ENCODE measurements around the gene ACOX1.

Gene ACOX1

GRCh38 chr17:75909812-75910274, 69.1 kb downstream of the ACOX1 start:
- peaks cover 3% of the 10 kb centered on the region for H3K4me1 Mint-ChIP-seq
- no peak overlapping the region for H3K4me3 Mint-ChIP-seq
- TF ChIP-seq CTCF (IDR thresholded peaks at IDR 0.05) = no peak
- DNase-seq = no peak
- H3K36me3 Mint-ChIP-seq (ENCODE audit: low read depth) = no peaks in the 10 kb centered on the region
- H3K27me3 Mint-ChIP-seq (ENCODE audit: low read depth, poor library complexity) = no peaks in the 10 kb centered on the region
- H3K9me3 Mint-ChIP-seq = no peaks in the 10 kb centered on the region
- no peak overlapping the region for H3K27ac Mint-ChIP-seq

- H3K9me3 Mint-ChIP-seq = no peaks in the 10 kb centered on the region
- no peak for DNase-seq
- H3K4me3 Mint-ChIP-seq = no peak overlapping the region
- peaks cover 4% of the 10 kb centered on the region for H3K4me1 Mint-ChIP-seq
- H3K27ac Mint-ChIP-seq = peak overlapping the region; percentile 37
- no peaks in the 10 kb centered on the region for H3K36me3 Mint-ChIP-seq (ENCODE audit: low read depth)
- TF ChIP-seq CTCF (IDR thresholded peaks at IDR 0.05) = no peak
- no peaks in the 10 kb centered on the region for H3K27me3 Mint-ChIP-seq (ENCODE audit: low read depth, poor library complexity)
These were observed 69.7 kb downstream of the ACOX1 start for GRCh38 chr17:75909051-75909811.

- Mint-ChIP-seq H3K4me1 (peaks cover 8% of the 10 kb centered on the region), H3K9me3 (no peaks in the 10 kb centered on the region), H3K27ac (no peak overlapping the region), H3K27me3 (ENCODE audit: low read depth, poor library complexity) (no peaks in the 10 kb centered on the region), H3K4me3 (no peak overlapping the region), H3K36me3 (ENCODE audit: low read depth) (no peaks in the 10 kb centered on the region)
- TF ChIP-seq CTCF (IDR thresholded peaks at IDR 0.05) = no peak
- DNase-seq = no peak
These were observed 70.8 kb downstream of the ACOX1 start for GRCh38 chr17:75908201-75908600.

GRCh38 chr17:75906143-75906884, 72.7 kb downstream of the ACOX1 start:
- TF ChIP-seq CTCF (IDR thresholded peaks at IDR 0.05) = no peak
- Mint-ChIP-seq H3K27me3 (ENCODE audit: low read depth, poor library complexity) (no peaks in the 10 kb centered on the region), H3K36me3 (ENCODE audit: low read depth) (no peaks in the 10 kb centered on the region), H3K9me3 (no peaks in the 10 kb centered on the region), H3K27ac (no peak overlapping the region), H3K4me3 (no peak overlapping the region), H3K4me1 (peaks cover 8% of the 10 kb centered on the region)
- DNase-seq = no peak

GRCh38 chr17:75904749-75905521, 74.0 kb downstream of the ACOX1 start, which contains the start of gene MRPL38:
Gene MRPL38 (minus strand): TSS chr17:75904884. CDS start chr17:75904875, 9 bp downstream.
- no peaks in the 10 kb centered on the region for H3K9me3 Mint-ChIP-seq
- TF ChIP-seq CTCF (IDR thresholded peaks at IDR 0.05) = peak; percentile 96
- H3K36me3 Mint-ChIP-seq (ENCODE audit: low read depth) = peaks cover 6% of the 10 kb centered on the region
- peak within 1 kb of the TSS; percentile 97 for H3K4me3 Mint-ChIP-seq
- peaks cover 5% of the 10 kb centered on the region for H3K4me1 Mint-ChIP-seq
- DNase-seq = peak; percentile 94
- peak within 1 kb of the TSS; percentile 96 for H3K27ac Mint-ChIP-seq
- no peaks in the 10 kb centered on the region for H3K27me3 Mint-ChIP-seq (ENCODE audit: low read depth, poor library complexity)
